Inflammatory macrophage treated with lipopolysaccharide for 1 hour (primary cell): ENCODE results near the gene UGT1A10.
"Not testable (repeated sequence)": the region's sequence is repeated elsewhere in the genome, so short reads cannot be mapped to it uniquely, and the experiment has no call there.

ENCODE experiments used
- DNase-seq, 2 donors: peaks; one replicate each; pipeline ENCODE4 v3.0.0-alpha.2; 2020 to 2022

The UGT1A10 gene

GRCh38 chr2:233746475-233747282 lies 110.4 kb downstream of the UGT1A10 start:
- no peak for DNase-seq

DNA sequence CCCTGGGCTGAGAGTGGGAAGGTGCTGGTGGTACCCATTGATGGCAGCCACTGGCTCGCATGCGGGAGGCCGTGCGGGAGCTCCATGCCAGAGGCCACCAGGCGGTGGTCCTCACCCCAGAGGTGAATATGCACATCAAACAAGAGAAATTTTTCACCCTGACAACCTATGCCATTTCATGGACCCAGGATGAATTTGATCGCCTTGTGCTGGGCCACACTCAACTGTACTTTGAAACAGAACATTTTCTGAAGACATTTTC lies 111.0 kb downstream of the UGT1A10 start:
- DNase-seq: no peak

DNA sequence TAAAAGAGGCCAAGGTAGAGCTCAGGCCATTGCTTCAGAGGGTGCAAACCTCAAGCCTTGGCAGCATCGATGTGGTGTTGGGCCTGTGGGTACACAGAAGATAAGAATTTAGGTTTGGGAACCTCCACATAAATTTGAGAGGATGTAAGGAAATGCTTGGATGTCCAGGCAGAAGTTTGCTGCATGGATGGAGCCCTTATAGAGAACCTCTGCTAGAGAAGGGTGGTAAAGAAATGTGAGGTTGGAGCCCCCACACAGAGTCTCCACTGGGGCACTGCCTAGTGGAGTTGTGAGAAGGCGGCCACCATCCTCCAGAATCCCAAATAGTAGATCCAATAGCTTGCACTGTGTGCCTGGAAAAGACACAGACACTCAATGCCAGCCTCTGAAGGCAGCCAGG lies 114.4 kb downstream of the UGT1A10 start:
- DNase-seq: not testable (repeated sequence)

DNA sequence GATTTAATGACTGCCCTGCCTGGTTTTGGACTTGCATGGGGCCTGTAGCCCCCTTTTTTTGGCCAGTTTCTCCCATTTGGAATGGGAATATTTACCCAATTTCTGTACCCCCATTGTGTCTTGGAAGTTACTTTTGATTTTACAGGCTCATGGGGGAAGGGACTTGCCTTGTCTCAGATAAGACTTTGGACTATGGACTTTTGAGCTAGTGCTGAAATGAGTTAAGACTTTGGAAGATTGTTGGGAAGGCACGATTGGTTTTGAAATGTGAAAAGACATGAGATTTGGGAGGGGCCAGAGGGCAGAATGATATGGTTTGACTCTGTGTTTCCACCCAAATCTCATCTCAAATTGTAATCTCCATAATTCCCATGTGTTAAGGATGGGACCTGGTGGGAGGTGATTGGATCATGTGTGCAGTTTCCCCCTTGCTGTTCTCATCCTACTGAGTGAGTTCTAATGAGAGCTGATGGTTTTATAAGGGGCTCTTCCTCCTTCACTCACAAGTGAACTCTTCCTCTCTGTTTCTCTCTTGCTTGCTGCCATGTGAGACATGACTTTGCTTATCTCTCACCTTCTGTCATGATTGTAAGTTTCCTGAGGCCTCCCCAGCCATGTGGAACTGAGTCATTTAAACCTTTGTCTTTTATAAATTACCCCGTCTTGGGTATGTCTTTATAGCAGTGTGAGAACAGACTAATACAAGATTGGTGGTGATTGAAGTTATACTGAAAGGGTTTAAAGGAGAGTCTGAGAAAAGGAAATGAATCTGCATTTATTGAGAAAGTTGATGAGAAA lies 115.2 kb downstream of the UGT1A10 start:
- DNase-seq: not testable (repeated sequence)

- DNase-seq: no peak
Measured at GRCh38 chr2:233754872-233755611, 118.8 kb downstream of the UGT1A10 start.

- no peak for DNase-seq
Measured at GRCh38 chr2:233756429-233757081, 120.3 kb downstream of the UGT1A10 start.

GRCh38 chr2:233758141-233758540 lies 121.9 kb downstream of the UGT1A10 start:
- DNase-seq: no peak

- no peak for DNase-seq
Measured at GRCh38 chr2:233758849-233759248, 122.6 kb downstream of the UGT1A10 start.

- no peak for DNase-seq
Measured at GRCh38 chr2:233760043-233760442, 123.8 kb downstream of the UGT1A10 start, which contains the start of gene UGT1A1. UGT1A1 (plus strand) TSS chr2:233760270; CDS start chr2:233760288, 18 bp downstream.

- DNase-seq: no peak
Measured at GRCh38 chr2:233761040-233761769, 125.0 kb downstream of the UGT1A10 start.

- DNase-seq: peak in 1 of 2 donors; percentile 1
Measured at GRCh38 chr2:233764264-233764663, 128.0 kb downstream of the UGT1A10 start.

DNA sequence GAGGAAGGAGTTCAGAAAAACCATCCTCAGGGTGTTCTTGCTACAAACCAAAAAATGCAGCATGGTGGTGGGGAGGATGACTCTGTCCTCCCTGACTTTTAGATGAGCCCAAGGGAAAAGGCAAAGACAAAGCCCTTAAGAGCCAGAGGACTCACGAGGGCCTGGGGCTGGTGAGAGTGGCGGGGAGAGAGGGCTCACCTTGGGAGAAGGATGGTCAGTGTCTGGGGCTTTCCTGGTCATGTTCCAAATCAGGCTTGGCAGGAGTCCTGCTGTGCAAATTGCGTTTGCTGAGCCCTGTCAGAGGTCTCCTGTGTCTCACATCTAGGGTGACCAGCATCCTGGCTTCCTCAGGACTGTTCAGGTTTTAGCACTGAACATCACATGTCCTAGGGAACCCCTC lies 128.5 kb downstream of the UGT1A10 start:
- DNase-seq: no peak

DNA sequence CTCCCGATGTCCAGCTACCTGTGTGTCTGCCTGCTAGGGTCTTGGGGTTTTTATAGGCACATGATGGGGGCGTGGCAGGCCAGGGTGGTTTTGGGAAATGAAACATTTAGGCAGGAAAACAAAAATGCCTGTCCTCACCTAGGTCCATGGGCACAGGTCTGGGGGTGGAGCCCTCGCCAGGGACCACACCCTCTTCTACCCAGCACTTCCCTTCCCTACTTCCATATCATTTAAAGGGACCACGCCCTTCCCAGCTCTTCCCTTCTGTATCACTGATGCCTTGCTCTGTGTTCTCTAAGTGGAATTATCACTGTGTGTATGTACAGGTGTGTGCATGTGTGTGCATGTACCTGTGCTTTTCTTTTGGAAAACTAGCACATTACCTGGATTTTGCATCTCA lies 130.2 kb downstream of the UGT1A10 start:
- DNase-seq: no peak

DNA sequence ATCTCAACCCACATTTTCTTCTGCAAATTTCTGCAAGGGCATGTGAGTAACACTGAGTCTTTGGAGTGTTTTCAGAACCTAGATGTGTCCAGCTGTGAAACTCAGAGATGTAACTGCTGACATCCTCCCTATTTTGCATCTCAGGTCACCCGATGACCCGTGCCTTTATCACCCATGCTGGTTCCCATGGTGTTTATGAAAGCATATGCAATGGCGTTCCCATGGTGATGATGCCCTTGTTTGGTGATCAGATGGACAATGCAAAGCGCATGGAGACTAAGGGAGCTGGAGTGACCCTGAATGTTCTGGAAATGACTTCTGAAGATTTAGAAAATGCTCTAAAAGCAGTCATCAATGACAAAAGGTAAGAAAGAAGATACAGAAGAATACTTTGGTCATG lies 131.8 kb downstream of the UGT1A10 start:
- no peak for DNase-seq

- DNase-seq: no peak
Measured at GRCh38 chr2:233769260-233769659, 133.0 kb downstream of the UGT1A10 start.

DNA sequence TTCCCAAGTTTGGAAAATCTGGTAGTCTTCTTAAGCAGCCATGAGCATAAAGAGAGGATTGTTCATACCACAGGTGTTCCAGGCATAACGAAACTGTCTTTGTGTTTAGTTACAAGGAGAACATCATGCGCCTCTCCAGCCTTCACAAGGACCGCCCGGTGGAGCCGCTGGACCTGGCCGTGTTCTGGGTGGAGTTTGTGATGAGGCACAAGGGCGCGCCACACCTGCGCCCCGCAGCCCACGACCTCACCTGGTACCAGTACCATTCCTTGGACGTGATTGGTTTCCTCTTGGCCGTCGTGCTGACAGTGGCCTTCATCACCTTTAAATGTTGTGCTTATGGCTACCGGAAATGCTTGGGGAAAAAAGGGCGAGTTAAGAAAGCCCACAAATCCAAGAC lies 135.9 kb downstream of the UGT1A10 start:
- no peak for DNase-seq

- no peak for DNase-seq
Measured at GRCh38 chr2:233772583-233772982, 136.3 kb downstream of the UGT1A10 start.

GRCh38 chr2:233773854-233774253 lies 137.6 kb downstream of the UGT1A10 start:
- DNase-seq: no peak

DNA sequence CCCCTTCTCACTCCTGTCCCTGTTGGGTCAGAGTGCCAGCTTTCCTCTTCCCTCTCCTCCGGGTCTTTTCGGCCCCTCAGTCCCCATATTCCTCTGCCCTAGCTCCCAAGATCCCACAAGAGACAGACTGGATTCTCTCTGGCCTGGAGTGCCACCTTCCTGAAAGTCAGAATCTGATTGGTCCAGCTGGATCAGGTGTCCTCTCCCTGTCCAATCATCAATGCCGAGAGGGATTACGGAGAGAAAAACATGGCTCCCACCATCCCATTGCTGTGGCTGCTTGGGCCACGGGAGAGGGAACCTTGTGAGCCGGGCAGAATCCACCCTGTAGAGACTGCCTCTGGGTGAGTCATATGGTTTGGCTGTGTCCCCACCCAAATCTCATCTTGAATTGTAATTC lies 139.2 kb downstream of the UGT1A10 start:
- DNase-seq: no peak

GRCh38 chr2:233778030-233778429 lies 141.8 kb downstream of the UGT1A10 start, which contains the start of gene MROH2A:
MROH2A (plus strand) TSS chr2:233778330; CDS start chr2:233779359, 1,029 bp downstream.
- DNase-seq: no peak

DNA sequence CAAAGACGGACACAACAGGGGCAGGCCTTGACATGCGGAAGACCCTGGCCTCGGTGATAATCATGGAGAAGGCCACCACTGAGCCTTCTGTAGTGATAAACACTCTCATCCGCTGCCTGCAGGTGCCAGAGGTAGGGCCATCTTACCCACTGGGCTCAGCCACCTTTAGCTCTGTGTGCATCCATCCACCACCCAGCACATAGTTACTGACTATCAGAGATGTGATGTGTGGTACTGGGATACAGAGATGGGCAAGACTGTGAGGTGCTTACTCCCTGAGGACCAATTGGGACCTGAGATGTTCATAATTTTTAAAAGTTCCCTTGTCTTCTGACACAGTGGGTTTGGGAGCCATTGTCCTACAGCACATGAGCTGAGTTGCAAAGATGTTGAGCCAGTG lies 143.5 kb downstream of the UGT1A10 start:
- DNase-seq: no peak

GRCh38 chr2:233780771-233781170 lies 144.5 kb downstream of the UGT1A10 start:
- no peak for DNase-seq
